H1 (cell line): ENCODE measurements around the gene USP6. TPM values are rescaled to one million over a fixed set of nuclear protein-coding genes. Genes with fewer than 3 reads are reported as not detected.
"Not testable (repeated sequence)": the region's sequence is repeated elsewhere in the genome, so short reads cannot be mapped to it uniquely, and the experiment has no call there.

Experiments used
- CTCF ChIA-PET: fragments of 300-600 bp; sonication (Branson Sonifier 250); formaldehyde crosslinking; loops from one replicate; lab custom pipeline; 2021; ENCODE audit not compliant: partially characterized antibody; lab: Charles Lee
- POLR2A ChIA-PET: fragments of 300-600 bp; sonication (Branson Sonifier 250); formaldehyde crosslinking; loops from one replicate; lab custom pipeline; 2021; ENCODE audit warnings: inconsistent platforms; ENCODE audit not compliant: partially characterized antibody; lab: Charles Lee
- DNase-seq, 2 experiments: peaks; one replicate each; pipeline versions ENCODE4 v3.0.0 to v3.0.0-alpha.2; 2010 to 2022; ENCODE audit warnings: low spot score in 2 of 2, low read depth in 1 of 2, mixed read lengths in 1 of 2
- FAIRE-seq: peaks from 2 replicates; lab custom pipeline; 2011; peaks lifted over from hg19 to GRCh38; lab: Jason Lieb, UNC
- H2AFZ ChIP-seq: 2 replicates; pipeline ENCODE4 v1.8.1; 2012; ENCODE audit warnings: low read length, inconsistent platforms
- H2AK5ac ChIP-seq: 2 replicates; pipeline ENCODE4 v1.6.1; 2013; ENCODE audit warnings: low read depth, low read length
- H2BK120ac ChIP-seq: replicated peaks from 2 replicates; pipeline ENCODE3; 2013; ENCODE audit warnings: low read depth, low read length, inconsistent platforms
- H2BK12ac ChIP-seq: 2 replicates; pipeline ENCODE4 v1.6.1; 2013; ENCODE audit warnings: low read depth, low read length
- H2BK15ac ChIP-seq: 2 replicates; pipeline ENCODE4 v1.6.1; 2013; ENCODE audit warnings: low read length
- H2BK20ac ChIP-seq: 2 replicates; pipeline ENCODE4 v1.6.1; 2013; ENCODE audit warnings: low read length
- H2BK5ac ChIP-seq: 2 replicates; pipeline ENCODE4 v1.6.1; 2013; ENCODE audit warnings: low read depth, low read length
- H3K14ac ChIP-seq: 2 replicates; pipeline ENCODE4 v1.6.1; 2013; ENCODE audit warnings: inconsistent platforms; ENCODE audit not compliant: insufficient read length
- H3K18ac ChIP-seq: 2 replicates; pipeline ENCODE4 v1.6.1; 2013; ENCODE audit warnings: low read length; ENCODE audit errors: extremely low read depth
- H3K23ac ChIP-seq: 2 replicates; pipeline ENCODE4 v1.6.1; 2013; ENCODE audit warnings: inconsistent platforms; ENCODE audit not compliant: insufficient read length
- H3K23me2 ChIP-seq: 2 replicates; pipeline ENCODE4 v1.6.1; 2013; ENCODE audit warnings: low read depth, low read length
- H3K27ac ChIP-seq: 2 replicates; pipeline ENCODE4 v1.6.1; 2011; ENCODE audit warnings: low read depth, low read length, inconsistent platforms
- H3K27me3 ChIP-seq, 4 experiments: replicated peaks in 1 of 4; 1 replicate in 1 of 4; 2 replicates in 3 of 4; pipeline versions ENCODE4 v1.6.1 to v1.8.1; 2011 to 2013; ENCODE audit warnings: low read length in 3 of 4, mild to moderate bottlenecking in 3 of 4, inconsistent platforms in 2 of 4, mixed read lengths in 2 of 4, moderate library complexity in 1 of 4; ENCODE audit not compliant: control insufficient read depth in 3 of 4, insufficient read depth in 3 of 4; ENCODE audit errors: extremely low read depth in 1 of 4
- H3K36me3 ChIP-seq, 4 experiments: 2 replicates each; pipeline versions ENCODE4 v1.6.1 to v1.8.1; 2011 to 2013; ENCODE audit warnings: mild to moderate bottlenecking in 4 of 4, low read length in 3 of 4, moderate library complexity in 2 of 4, control low read depth in 1 of 4, inconsistent platforms in 1 of 4; ENCODE audit not compliant: insufficient read depth in 4 of 4, control insufficient read depth in 2 of 4
- H3K4ac ChIP-seq: replicated peaks from 2 replicates; pipeline ENCODE3; 2013; ENCODE audit warnings: low read length, low read depth, mixed read lengths, inconsistent platforms; ENCODE audit not compliant: insufficient read length
- H3K4me1 ChIP-seq, 4 experiments: replicated peaks in 1 of 4; 1 replicate in 1 of 4; 2 replicates in 3 of 4; pipeline versions ENCODE4 v1.6.1 to v1.8.1; 2011 to 2013; ENCODE audit warnings: low read length in 3 of 4, inconsistent platforms in 2 of 4, mixed read lengths in 1 of 4; ENCODE audit not compliant: insufficient read depth in 4 of 4, control insufficient read depth in 3 of 4
- H3K4me2 ChIP-seq, 2 experiments: 2 replicates each; pipeline versions ENCODE4 v1.6.1 to v1.8.1; 2011 to 2013; ENCODE audit warnings: low read depth in 2 of 2, low read length in 2 of 2, control low read depth in 1 of 2, inconsistent platforms in 1 of 2, mild to moderate bottlenecking in 1 of 2; ENCODE audit not compliant: insufficient read depth in 1 of 2
- H3K4me3 ChIP-seq, 4 experiments: fragments of 200-600, 300-600 bp in 1 of 4; sonication (generic), shearing (Covaris generic), sonication (Bioruptor Twin) in 1 of 4; 2 replicates each; pipeline versions ENCODE4 v1.5.1 to v1.8.1; 2011 to 2016; ENCODE audit warnings: low read length in 4 of 4, low read depth in 3 of 4, control low read depth in 2 of 4, inconsistent platforms in 2 of 4, mild to moderate bottlenecking in 2 of 4, mixed read lengths in 1 of 4, moderate library complexity in 1 of 4; ENCODE audit not compliant: insufficient read depth in 2 of 4; ENCODE audit errors: extremely low read depth in 1 of 4
- H3K56ac ChIP-seq: replicated peaks from 2 replicates; pipeline ENCODE3; 2013; ENCODE audit warnings: low read depth, mild to moderate bottlenecking, mixed read lengths, low read length, inconsistent platforms; ENCODE audit not compliant: insufficient read length
- H3K79me1 ChIP-seq: 2 replicates; pipeline ENCODE4 v1.6.1; 2013; ENCODE audit warnings: low read depth, low read length, control low read depth
- H3K79me2 ChIP-seq, 2 experiments: 2 replicates each; pipeline versions ENCODE4 v1.6.1 to v1.8.1; 2012 to 2013; ENCODE audit warnings: low read length in 2 of 2, mild to moderate bottlenecking in 2 of 2, inconsistent platforms in 1 of 2; ENCODE audit not compliant: insufficient read depth in 2 of 2, control insufficient read depth in 1 of 2
- H3K9ac ChIP-seq, 4 experiments: replicated peaks in 1 of 4; 1 replicate in 1 of 4; 2 replicates in 3 of 4; pipeline versions ENCODE4 v1.6.1 to v1.8.1; 2011 to 2013; ENCODE audit warnings: low read depth in 3 of 4, low read length in 3 of 4, control low read depth in 2 of 4, mild to moderate bottlenecking in 2 of 4, moderate library complexity in 2 of 4, inconsistent platforms in 1 of 4; ENCODE audit errors: extremely low read depth in 1 of 4
- H3K9me3 ChIP-seq, 2 experiments: 2 replicates each; pipeline versions ENCODE4 v1.6.1 to v1.8.1; 2012 to 2013; ENCODE audit warnings: mild to moderate bottlenecking in 2 of 2, moderate library complexity in 2 of 2, control low read depth in 1 of 2, inconsistent platforms in 1 of 2, low read depth in 1 of 2, low read length in 1 of 2, mixed read lengths in 1 of 2; ENCODE audit not compliant: insufficient read depth in 2 of 2
- H4K20me1 ChIP-seq, 2 experiments: replicated peaks in 1 of 2; 2 replicates each; pipeline versions ENCODE3 to v1.8.1; 2011 to 2013; ENCODE audit warnings: inconsistent platforms in 2 of 2, low read length in 2 of 2, mild to moderate bottlenecking in 1 of 2; ENCODE audit not compliant: insufficient read depth in 2 of 2, control insufficient read depth in 1 of 2
- H4K5ac ChIP-seq: 2 replicates; pipeline ENCODE4 v1.6.1; 2013; ENCODE audit warnings: low read length, low read depth, mixed read lengths, inconsistent platforms; ENCODE audit not compliant: insufficient read length
- H4K8ac ChIP-seq: 2 replicates; pipeline ENCODE4 v1.8.0; 2013; ENCODE audit warnings: mild to moderate bottlenecking, moderate library complexity, low read length, inconsistent platforms; ENCODE audit not compliant: insufficient read depth; ENCODE audit errors: extremely low read depth
- H4K91ac ChIP-seq: replicated peaks from 2 replicates; pipeline ENCODE3; 2013; ENCODE audit warnings: low read length, mixed read lengths, inconsistent platforms; ENCODE audit not compliant: insufficient read length
- WGBS, 2 experiments: shearing (Covaris generic) in 1 of 2; methylation state at CpG; one replicate each; pipeline versions ENCODE4 v1.1.6 to v1.1.7; 2013 to 2015; ENCODE audit warnings: low lambda C conversion rate in 2 of 2, mixed read lengths in 2 of 2, inconsistent platforms in 1 of 2, low coverage in 1 of 2, missing lambda C conversion rate in 1 of 2; ENCODE audit not compliant: insufficient replicate concordance in 2 of 2, insufficient coverage in 1 of 2, insufficient read length in 1 of 2; ENCODE audit errors: extremely low coverage in 1 of 2, missing lambda C conversion rate in 1 of 2; 5-methylcytosine and 5-hydroxymethylcytosine counted together
- polyA plus RNA-seq, 7 experiments: library from polyadenylated mRNA; depleted of rRNA in 3 of 7; stranded (reverse) in 5 of 7; unstranded in 2 of 7; fragments of >200 nt in 5 of 7; fragments of 200-250 nt in 2 of 7; gene quantifications; 1 replicate in 5 of 7; 2 replicates in 1 of 7; 4 replicates in 1 of 7; pipeline versions ENCODE4 v1.2.1 to v1.2.3, GENCODE V29; 2011 to 2013; ENCODE audit warnings: missing spikeins in 2 of 7, mixed read lengths in 2 of 7
- total RNA-seq: library from RNA; stranded (reverse); fragmentation: NEBNext Ultra II Directional; extraction: Animal tissue kit (Norgen Biotek cat#: 25700); gene quantifications from 2 replicates; pipeline ENCODE4 v1.2.1, GENCODE V29; 2021

Gene USP6
- total and polyA plus RNA-seq, 2 of the 8 experiments (the other 6 are each of a cell fraction or from before 2014, with no cell fraction given): 0.08 to 0.32 TPM

- H3K4me2 ChIP-seq, H2AK5ac ChIP-seq, CTCF ChIA-PET, H2AFZ ChIP-seq, H3K56ac ChIP-seq, H3K23ac ChIP-seq, H3K18ac ChIP-seq, H3K9ac ChIP-seq, H3K4ac ChIP-seq, H4K20me1 ChIP-seq, H2BK12ac ChIP-seq, H3K4me3 ChIP-seq, FAIRE-seq, H2BK5ac ChIP-seq, H4K91ac ChIP-seq, H3K9me3 ChIP-seq, H3K36me3 ChIP-seq, H2BK120ac ChIP-seq, H3K27me3 ChIP-seq, H3K79me2 ChIP-seq, H2BK20ac ChIP-seq, H3K14ac ChIP-seq, H3K27ac ChIP-seq, H3K23me2 ChIP-seq, H3K4me1 ChIP-seq, H3K79me1 ChIP-seq, H2BK15ac ChIP-seq, H4K5ac ChIP-seq: not testable (repeated sequence)
- POLR2A ChIA-PET: interaction anchor here (1.4 kb wide), 1 partner anchor 9 kb away, joined by 3 read pairs; no protein-coding TSS in a partner anchor
- peak overlapping the region; percentile 51; the same call in 1 of the 2 replicates for H4K8ac ChIP-seq
- 90% methylated on average over 10 of the region's 16 CpGs; no CpG with 5 or more reads in 1 of the 2 experiments for WGBS, 2 experiments
- peak in 1 of 2 experiments; percentile 28 for DNase-seq
These were observed 16.1 kb downstream of the USP6 start for GRCh38 chr17:5131799-5132502.
